Activated gamma-delta T cell (primary cell): Measurements from ENCODE around the gene RAE1.
"Not testable (repeated sequence)": the region's sequence is repeated elsewhere in the genome, so short reads cannot be mapped to it uniquely, and the experiment has no call there.

Source experiments
- DNase-seq: peaks from one replicate; lab custom pipeline; 2025; lab: John Stamatoyannopoulos, UW

RAE1 gene

DNA sequence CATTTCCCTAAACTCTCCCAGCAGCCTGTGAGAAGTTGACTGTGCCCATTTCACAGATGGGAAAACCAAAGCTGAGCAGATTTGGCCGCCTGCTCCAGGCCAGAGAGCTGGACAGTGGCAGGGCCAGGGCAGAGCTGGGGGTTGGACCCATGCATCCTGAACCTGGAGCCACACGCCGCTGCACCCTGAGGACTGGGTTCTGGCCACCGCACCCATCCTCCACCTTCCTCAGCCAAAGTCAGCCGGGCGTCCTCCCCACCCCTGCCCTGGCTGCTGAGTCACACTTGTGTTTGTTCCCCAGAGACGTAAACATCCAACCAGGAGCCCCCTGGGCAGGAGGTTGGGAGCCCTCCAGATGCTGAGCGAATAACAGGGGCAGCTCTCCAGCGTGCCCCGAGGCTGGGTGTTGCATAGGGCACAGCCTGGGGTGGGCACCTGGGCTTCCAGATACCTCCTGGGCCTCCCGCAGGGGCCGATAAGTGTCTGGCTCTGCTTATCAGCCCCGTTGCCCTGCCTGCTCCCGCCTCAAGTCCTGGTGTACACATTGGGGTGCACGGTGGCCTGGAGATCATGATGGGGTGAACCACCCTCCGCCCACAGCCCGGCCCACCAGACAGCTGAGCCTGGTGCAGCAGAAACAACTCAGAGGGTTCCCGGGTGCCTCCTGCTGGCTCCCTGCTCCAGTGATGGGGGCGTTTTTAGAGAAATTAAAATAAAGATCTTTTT, 64.0 kb downstream of the RAE1 start:
- no peak for DNase-seq

DNA sequence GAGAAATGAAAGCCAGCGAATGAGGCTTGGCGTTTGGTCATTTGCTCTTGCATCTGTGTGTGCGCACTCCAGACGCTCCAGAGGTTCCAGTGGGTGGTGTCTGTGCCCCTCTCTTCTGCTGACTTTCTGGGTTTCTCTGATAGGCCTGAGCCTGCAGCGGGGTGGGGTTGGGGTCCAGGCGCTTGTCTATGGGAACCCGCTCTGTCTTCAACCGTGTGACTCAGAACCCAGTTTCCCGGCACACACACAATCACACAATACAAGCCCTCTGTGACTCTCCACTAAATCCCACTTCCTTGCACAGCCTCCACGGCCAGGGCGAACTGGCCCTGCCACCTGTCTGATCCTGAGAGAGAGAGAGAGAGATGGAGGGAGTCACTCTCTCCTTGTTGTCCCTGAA, 64.7 kb downstream of the RAE1 start:
- no peak for DNase-seq

DNA sequence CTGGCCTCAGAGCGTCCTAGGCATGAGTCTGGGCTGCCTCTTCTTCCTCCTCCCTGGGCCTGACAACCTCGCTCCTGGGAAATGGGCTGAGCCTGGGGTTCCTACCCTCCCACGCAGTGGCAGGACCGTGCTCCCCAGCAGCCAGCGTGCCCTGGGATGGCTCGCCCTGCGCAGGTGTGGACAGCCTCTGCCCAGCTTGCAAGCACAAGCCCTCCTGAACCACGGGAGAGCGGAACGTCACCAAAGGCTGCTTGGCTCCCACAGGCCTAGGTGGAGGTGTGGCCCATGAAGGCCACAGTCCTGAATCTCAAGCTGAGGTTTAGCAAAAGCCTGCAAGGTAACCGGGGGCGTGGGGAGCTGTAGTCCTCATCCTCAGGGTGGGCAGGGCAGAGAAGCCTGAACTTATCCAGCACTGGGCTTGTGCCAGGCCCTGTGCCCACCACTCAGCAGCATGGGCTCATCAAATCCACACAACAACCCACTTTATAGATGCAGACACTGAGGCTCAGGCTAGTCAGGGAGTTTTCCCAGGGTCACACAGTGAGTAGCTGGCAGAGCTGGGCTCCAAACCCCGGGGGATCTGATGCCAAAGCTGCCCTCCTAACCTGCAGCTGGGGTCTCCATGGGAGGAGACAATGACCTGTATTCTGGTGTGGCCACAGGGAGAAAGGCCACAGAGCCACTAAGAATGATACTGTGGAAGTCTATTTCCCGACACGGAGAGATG, 65.4 kb downstream of the RAE1 start:
- DNase-seq = no peak

DNA sequence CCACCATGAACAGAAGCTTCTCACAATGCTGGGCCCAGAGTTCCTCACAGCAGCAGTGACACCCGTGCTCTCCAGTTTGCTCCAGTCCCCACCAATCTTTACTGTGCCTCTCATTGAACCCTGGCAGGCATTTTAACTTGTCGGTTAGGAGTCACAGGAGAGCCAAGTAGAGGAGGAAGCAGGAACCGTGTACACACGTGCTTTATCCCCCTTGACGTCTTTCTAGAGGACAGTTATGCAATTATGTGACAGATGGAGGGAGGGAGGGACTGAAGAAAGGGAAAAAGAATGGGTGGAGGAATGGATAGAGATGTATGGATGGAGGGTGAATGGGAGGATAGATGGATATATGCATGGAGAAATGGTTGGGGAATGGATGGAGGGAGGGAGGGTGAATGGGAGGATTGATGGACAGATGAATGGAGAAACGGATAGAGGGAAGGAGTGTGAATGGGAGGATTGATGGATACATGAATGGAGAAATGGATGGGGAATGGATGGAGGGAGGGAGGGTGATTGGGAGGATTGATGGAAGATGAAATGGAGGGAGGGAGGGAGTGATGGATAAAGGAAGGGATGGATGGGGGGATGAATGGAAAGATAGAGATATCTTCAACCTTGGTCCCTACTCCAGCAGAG, 66.1 kb downstream of the RAE1 start:
- DNase-seq = no peak

DNA sequence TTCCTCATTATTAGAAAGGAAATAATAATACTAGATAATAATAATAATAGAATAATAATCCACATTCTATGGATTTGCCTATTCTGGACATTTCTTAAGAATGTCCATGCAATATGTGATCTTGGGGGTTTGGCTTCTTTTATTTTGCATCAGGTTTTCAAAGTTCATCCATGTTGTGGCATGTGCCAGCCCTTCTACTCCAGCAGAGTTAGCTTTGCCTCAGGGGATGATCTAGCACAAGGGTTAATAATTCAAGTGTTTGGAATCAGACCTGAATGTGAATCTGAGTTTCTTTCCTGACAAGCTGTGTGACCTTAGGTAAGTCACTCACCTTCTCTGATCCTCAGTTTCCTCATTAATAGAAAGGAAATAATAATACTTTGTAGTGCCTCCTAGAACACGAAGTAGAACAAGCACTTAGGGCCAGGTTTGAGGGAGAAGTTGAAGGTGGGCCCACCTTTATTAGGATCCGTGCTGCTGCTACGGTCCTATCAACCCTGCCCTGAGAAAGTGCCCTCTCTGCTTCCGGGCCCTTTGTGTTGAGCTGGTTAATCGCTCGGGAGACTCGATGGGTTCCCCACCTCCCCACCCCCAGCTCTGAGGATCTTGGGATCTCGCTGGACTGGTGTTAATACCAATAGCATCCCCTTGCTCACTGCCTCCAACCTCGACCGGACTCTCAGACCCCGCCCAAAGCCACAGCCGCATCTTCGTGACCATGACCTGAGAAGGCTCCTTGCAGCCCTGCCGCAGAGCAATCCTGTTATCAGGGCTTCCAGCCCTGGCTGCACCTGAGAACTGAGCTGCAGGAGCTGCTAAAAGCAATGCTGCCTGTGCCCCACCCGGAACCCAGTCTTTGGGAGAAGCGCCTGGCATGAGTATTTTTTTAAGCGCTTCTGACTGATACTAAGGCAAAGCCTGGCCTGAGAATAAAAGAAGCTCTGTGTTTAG, 67.0 kb downstream of the RAE1 start:
- no peak for DNase-seq

DNA sequence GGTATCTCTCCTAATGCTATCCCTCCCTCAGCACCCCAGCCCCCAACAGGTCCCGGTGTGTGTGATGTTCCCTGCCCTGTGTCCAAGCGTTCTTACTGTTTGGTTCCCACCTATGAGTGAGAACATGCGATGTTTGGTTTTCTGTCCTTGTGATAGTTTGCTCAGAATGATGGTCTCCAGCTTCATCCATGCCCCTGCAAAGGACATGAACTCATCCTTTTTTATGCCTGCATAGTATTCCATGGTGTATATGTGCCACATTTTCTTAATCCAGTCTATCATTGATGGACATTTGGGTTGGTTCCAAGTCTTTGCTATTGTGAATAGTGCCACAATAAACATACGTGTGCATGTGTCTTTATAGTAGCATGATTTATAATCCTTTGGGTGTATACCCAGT, 68.4 kb downstream of the RAE1 start:
- not testable (repeated sequence) for DNase-seq

DNA sequence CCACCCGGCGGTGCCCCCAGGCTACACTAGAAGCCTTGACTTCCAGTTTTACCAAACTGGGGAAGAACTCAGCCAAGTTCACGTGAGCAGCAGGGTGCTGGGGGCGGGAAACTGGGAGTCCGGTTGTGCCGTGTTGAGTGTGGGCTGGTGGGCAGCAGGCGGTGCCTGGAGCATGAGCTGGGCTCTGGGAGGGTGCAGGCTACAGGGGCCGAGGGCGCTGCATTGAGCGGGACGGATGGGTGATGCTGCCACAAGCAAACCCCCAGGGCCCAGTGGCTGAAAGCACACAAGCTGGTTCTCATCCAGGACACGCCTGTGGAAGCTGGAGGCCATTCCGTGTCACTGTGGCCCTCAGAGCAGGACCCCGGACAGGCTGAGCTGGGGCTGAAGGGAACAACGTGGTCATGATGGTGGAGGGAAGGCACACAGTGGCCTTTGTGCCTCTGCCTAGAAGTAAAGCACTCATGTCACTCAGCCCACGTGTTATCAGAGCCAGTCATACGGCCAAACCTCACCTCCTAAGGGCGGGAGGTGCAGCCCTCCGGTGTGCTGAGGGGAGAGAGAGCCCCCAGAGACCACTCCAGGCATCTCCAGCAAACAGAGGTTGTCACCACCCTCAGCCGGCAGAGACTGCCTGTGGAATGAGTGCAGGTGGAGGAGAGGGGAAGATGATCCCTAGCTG, 69.7 kb downstream of the RAE1 start:
- no peak for DNase-seq

DNA sequence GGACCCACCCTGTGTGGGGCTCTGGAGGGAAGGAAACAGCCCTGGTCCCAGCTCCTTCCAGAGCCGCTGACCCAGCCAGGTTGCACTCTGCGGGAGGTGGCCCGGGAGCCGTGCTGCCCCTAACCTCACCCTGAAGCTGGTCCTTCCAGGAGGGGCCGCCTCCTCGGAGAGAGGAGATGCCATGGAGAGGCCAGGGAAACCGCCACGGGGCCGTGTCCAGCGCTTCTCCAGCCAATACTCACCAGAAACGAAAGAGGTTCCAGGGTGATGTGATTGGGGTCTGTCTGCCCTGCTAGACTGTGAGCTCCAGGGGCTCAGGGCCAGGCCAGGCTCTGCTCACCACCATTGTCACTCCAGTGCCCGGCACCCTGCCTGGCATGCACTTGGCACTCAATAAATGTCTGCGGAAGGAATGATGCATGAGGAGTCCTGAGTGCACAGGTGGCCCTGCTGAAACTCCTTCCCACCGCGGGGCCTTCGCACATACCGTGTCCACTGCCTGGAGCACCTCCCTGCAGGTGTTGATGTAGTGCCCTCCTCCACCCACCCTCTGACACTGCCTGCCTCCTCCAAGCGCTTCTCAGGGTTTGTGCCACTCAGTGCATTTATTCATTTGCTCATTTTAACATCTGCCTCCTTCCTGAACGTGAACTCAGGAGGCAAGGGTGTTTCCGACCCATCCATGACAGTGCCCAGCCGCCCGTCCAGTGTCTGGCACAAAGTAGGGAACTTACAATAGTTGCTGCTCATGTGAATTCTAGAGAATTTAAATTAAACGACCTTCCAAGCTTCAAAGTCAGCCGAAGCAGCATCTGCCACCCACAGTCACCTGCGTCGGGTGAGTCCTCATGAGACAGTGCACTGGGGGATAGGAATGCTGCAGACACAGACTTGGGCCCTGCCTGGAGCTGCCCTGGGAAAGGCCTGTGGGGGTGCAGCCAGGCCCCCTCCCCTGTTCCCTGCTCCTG, 70.5 kb downstream of the RAE1 start:
- no peak for DNase-seq

DNA sequence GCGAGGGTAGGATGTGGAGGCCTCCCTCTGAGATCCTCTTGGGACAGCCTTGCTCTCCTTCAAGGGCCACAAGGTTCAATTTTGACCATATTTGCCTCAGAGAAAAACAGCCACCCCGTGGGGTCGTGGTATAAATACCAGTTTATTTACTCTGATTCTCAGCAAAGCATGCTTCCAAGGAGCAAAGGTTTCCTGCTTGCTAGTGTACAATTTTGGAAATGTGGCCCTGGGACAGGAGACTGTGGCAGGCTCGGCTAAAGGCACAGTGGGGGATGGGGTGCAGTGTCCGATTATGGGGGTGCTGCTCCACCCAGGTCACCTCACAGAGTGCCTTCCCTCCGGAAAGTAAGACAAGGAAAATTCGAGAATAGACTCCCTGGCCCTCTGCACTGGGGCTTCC, 71.2 kb downstream of the RAE1 start:
- DNase-seq = no peak

DNA sequence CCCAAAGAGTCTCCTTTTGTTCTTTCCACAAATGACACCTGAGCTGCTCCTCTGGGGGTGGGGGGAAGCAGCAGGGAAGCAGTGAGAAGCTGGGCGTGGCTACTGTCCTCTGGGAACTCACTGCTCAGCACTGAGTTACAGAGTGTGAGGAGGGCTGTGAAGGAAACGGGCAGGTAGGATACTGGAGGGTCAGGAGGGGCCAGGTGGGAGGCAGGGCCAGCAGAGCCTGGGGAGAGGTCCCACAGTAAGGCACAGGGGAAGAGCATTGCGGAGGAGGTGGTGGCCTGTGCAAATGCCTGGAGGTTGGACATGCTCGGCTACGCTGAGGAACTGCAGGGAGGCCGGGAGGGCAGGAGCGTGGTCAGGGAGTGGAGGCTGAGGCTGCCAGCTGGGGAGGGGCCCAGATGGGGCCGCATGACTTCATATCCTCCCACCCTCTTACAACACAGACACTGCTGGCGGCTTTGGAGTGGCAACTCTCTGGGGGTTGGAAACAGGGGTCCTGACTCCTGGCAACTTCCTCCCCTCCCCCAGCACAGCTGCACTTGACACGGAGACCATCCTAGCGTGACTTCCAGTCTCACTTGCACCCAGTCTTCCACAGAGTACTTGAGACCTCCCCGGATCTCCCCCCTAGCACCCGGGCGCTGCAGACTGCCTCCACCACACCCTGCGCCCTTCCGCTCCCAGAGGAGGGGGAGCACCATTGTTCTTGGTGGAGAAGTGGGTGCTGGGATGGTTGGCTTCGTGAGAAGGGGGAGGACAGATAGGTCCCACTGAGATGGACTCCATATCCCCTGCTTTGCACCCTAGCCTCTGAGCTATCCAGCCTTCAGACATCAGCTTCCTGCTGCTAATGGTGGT, 74.3 kb downstream of the RAE1 start:
- DNase-seq = no peak

DNA sequence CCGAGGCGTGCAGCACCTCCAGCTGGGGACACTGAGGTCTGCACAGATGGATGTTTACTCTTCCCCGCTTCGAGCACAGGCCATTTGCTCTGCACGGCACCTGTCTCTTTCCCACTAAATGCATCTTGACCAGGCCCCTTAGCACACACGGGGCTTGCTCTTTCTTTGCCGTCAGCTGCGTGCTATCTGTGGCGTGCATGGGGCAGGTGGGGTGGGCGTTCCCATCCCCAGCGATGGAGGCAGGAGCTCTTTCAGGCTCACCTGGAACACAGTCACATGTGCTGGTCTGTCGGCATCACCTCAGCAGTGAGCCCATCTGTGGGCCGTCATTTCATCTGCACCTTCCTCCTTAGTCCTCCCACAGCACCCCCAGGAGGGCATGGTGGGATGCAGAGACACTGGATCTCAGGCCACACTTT, 75.2 kb downstream of the RAE1 start:
- no peak for DNase-seq

DNA sequence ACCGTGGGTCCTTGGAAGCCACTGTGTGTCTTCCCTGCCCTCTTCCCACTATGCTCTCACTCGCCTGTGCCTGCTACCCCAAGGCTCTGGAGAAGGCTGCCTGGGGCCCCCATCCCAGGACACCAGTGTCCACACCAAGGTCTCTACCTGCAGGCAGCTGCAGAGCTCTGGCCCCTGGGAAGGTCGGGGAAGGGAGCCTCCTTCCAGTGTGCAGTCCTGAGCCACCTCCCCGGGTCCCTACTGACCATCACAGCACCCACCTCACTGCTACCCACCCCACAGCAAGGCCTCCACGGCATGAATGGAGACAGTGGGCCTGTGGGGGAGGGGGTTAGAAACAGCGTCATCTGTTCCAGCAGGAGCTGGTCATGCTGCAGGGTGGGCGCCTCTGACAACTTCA, 75.8 kb downstream of the RAE1 start:
- DNase-seq = no peak

DNA sequence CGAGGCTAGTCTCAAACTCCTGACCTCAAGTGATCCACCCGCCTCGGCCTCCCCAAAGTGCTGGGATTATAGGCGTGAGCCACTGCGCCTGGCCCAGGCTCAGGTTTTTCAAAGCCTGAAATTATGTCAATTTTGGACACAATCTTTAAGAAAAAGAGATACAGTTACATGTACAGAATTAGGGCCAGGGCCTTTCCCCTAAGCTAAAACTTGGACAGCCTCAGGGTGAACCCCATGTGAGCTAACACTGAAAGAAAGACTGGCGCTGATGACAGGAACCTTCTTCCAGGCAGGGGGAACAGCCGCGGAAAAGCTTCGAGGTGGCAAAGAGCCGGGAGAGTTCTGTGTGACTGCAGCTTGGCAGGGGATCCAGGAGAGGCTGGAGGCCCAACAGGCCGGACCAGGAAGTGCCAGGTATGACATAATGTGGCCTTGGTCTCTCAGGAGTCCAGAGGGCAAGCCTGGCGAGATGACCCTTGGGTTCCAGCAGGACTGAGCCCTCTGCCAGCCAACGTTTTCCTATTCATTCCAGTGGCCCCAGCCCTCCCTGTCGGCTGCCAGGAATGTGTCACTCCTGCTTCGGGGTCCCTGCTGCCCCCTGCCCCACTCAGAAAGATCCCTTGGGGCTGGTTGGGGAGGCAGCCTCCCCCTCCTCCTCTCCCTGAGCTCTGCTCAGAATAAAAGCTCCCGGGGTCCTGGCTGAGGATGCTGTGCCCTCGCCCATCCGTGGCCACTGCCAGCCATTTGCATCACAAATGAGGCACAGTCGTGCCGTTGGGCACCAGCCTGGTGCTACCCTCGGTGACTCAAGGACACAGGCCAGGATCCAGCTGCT, 77.5 kb downstream of the RAE1 start:
- DNase-seq = no peak
